K562 (cell line): ENCODE data around the gene FAM222A.

ENCODE experiments used
- CTCF ChIP-seq, 3 experiments: IDR thresholded peaks in 2 of 3; conservative IDR thresholded peaks in 1 of 3; 2 replicates each; pipeline ENCODE4 v1.5.1; 2011 to 2012; ENCODE audit warnings: low read length in 3 of 3, mild to moderate bottlenecking in 3 of 3, control low read depth in 2 of 3, improper control_type of control experiment in 1 of 3, inconsistent platforms in 1 of 3, low read depth in 1 of 3, mixed read lengths in 1 of 3, moderate library complexity in 1 of 3; ENCODE audit not compliant: insufficient read depth in 2 of 3
- EZH2 ChIP-seq: IDR thresholded peaks from 2 replicates; pipeline ENCODE4 v1.6.1; 2012; ENCODE audit warnings: low read depth, mild to moderate bottlenecking, inconsistent platforms, low read length, borderline replicate concordance
- MITF ChIP-seq: IDR thresholded peaks from 2 replicates; pipeline ENCODE4 v1.6.1; 2014; ENCODE audit warnings: antibody characterized with exemption
- POLR3G ChIP-seq: IDR thresholded peaks from 2 replicates; pipeline ENCODE4 v1.6.1; 2011; ENCODE audit not compliant: insufficient read length, insufficient replicate concordance; ENCODE audit errors: extremely low read depth
- ZBTB8A ChIP-seq: fragments of 450-650 bp; IDR thresholded peaks from 2 replicates; pipeline ENCODE4 v1.6.1; 2018; ENCODE audit warnings: mild to moderate bottlenecking, moderate library complexity; ENCODE audit not compliant: partially characterized antibody
- TF ChIP-seq, protein P1 (sequence below): IDR thresholded peaks from 2 replicates; pipeline ENCODE4 v1.6.1; 2011; ENCODE audit not compliant: insufficient read length; ENCODE audit errors: extremely low read depth

GRCh38 chr12:109804820-109805761 is 91.5 kb downstream of the FAM222A start:
- TF ChIP-seq ZBTB8A, result no peak
- peak; percentile 90 to 96 (median 90) for TF ChIP-seq CTCF (IDR thresholded peaks at IDR 0.05 in 2 of 3, conservative IDR thresholded peaks at IDR 0.05 in 1 of 3; ENCODE audit: insufficient read depth in 2 of 3, low read depth in 1 of 3, low read length in 3 of 3)
- no peak for TF ChIP-seq MITF
- TF ChIP-seq POLR3G, result no peak
- TF ChIP-seq, protein P1, sequence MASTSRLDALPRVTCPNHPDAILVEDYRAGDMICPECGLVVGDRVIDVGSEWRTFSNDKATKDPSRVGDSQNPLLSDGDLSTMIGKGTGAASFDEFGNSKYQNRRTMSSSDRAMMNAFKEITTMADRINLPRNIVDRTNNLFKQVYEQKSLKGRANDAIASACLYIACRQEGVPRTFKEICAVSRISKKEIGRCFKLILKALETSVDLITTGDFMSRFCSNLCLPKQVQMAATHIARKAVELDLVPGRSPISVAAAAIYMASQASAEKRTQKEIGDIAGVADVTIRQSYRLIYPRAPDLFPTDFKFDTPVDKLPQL, result no peak
- TF ChIP-seq EZH2, result no peak
